Frontal cortex (tissue), 4 donors: ENCODE data around the gene WDFY2. TPM values are rescaled to one million over a fixed set of nuclear protein-coding genes. Genes with fewer than 3 reads are reported as not detected.
"Not testable (repeated sequence)": the region's sequence is repeated elsewhere in the genome, so short reads cannot be mapped to it uniquely, and the experiment has no call there.

Experiments
- DNase-seq, 2 donors: peaks; one replicate each; pipeline ENCODE4 v3.0.0; 2012; ENCODE audit warnings: low spot score in 2 of 2
- FAIRE-seq: peaks from 2 replicates; lab custom pipeline; 2012; peaks lifted over from hg19 to GRCh38; lab: Jason Lieb, UNC
- total RNA-seq: library from RNA; depleted of rRNA; stranded (reverse); fragments of >200 nt; gene quantifications from one replicate; pipeline ENCODE4 v1.2.3, GENCODE V29; 2014
- donor health status: control.
- donor health status: control.
- donor health status: control.

WDFY2 gene
- total RNA-seq, 1 donor from 2014 or later: 4.9 TPM

DNA sequence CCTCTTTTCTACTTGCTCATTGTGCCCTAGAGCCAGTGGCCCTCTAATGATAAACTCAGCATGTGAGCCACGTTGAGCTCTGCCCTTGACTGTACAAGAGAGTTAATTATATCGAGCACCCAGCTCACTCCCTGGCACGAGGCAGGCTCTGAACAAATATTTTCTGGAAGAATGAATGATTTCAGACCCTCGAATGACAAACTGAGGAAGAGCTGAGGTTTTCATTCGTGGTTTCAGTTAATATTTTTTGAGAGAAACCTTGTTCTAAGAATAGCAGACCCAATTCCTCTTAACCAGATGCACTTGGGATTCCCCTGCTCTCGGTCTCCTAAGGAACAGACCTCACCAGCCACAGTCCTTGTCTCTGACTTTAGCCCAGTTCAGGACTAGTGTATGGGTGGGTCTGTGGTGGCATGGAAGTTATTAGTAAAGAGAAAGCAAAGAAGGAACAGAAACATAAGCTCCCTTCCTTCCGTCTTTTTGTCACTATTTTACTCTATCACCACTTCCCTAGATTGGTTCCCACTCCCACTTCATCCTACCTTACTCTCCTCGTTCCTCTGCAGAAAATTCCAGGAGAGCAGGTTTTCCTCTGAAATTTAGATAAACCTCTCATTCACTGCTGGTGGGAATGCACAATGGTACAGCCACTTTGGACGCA lies 22.1 kb upstream of the WDFY2 start:
- no peak for DNase-seq
- no peak for FAIRE-seq

GRCh38 chr13:51564252-51564651 lies 20.0 kb upstream of the WDFY2 start:
- DNase-seq (no peak), FAIRE-seq (no peak)

DNA sequence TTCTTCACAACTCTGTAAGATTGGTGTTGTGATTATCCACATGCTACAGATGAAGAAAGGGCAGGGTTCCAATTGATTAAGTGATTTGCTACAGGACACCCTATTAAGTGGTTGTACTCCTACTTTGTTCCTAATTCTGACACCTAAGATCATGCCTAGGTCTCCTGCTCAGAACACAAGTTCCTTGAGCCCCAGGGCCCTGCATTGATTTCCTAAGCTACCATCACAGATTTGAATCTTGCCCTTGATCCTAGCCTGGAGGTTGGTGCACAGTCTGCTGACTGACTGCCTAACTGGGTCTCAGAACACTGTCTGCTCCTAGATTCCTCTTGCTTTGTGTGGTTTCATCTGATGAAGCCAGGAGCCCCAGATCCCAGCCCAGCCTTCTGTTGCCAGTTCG lies 19.6 kb upstream of the WDFY2 start:
- DNase-seq (no peak), FAIRE-seq (no peak)

GRCh38 chr13:51569001-51569400 lies 15.3 kb upstream of the WDFY2 start:
- FAIRE-seq, DNase-seq: not testable (repeated sequence)

GRCh38 chr13:51576754-51577153 lies 7.5 kb upstream of the WDFY2 start:
- DNase-seq: no peak
- no peak for FAIRE-seq

DNA sequence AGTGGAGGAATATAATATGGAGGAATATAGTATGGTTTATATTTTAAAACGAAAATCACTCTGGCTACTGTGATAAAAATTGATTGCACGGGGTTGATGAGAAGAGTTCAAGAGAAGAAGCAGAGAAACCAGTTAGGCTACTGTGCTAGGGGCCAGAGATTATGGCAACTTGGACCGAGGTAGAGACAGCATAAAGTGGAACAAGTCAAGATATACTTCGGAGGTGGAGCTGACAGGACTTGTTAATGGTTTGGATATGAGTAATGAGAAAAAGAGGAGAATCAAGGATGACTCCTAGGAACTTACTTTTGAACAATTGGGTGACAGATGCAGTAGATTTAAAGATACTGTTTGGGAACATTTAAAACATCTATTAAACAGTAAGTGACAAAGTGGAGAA lies 6.6 kb upstream of the WDFY2 start:
- no peak for DNase-seq
- FAIRE-seq: no peak

- DNase-seq (no peak), FAIRE-seq (no peak)
Observed at GRCh38 chr13:51579676-51580075, 4.6 kb upstream of the WDFY2 start.

DNA sequence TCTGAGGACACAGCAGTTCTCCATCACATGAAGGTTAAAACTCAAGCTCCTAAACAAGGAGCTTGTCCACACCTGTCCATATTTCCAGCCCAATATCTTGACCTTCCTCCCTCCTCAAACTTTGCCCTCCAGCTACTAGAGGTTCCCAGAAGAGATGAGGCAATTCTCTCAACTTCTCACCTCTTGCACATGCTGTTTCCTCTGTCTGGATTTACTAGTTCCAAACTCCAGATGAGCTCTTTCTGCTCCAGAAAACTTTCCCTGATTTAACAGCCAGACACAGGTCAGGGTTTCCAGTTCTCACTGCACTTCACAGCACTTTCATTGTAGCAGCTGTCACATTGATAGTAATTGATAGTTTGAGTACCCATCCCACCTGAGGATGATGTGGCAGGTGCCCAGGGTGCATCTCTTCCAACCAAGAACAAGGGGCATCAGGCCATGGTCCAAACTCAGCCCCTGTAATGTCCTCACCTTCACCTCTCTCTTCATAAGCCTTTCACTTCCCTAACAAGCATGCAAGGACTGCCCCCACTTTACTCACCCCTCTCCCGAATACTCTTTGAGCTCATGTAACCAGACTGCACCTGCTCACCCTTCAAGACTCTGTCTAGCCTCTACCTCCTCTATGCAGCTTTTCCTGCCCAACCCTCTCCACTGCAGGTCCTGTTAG lies 3.0 kb upstream of the WDFY2 start:
- no peak for DNase-seq
- no peak for FAIRE-seq

DNA sequence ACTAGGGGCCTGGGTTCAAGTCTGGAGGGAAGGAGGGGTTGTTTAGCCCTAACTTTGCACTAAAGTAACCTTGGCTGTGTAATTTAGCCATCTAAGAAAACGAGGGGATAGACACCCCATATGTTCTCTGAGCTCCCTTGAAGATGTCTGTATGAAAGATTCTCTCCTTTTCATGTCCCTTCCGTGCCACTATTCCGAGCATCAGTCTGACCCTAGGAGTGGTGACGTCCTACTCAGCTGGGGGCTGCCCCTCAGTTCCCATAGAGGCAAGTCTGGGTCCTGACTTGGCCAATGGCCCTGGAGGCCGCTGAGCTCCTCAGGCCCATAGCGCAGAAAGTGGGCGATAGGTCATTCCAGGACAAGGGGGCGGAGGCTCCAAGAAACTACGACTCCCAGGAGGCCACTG lies 790 bp upstream of the WDFY2 start:
- DNase-seq (peak; percentile 54 to 67), FAIRE-seq (no peak)

GRCh38 chr13:51584731-51585672 lies 740 bp downstream of the WDFY2 start:
- FAIRE-seq (no peak), DNase-seq (peak; percentile 24 to 27)

DNA sequence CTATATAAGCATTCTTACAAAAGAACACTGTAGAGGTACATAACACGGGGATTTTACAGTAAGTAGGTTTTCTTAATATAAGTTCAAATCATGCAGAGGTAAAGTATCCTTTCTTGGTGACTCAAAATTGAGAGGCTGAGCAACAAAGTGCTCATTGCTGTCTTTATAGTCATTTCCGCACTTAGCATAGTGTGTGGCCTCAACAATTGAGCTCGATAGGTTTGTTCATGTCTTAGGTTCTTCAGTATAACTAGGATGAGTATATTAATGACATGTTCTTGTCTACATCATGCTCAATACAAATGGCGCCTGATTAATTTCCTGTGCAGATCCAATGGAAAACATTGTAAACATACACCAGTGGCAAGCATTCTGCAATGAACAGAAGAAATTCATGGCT lies 1.4 kb downstream of the WDFY2 start:
- FAIRE-seq: no peak
- DNase-seq: no peak

DNA sequence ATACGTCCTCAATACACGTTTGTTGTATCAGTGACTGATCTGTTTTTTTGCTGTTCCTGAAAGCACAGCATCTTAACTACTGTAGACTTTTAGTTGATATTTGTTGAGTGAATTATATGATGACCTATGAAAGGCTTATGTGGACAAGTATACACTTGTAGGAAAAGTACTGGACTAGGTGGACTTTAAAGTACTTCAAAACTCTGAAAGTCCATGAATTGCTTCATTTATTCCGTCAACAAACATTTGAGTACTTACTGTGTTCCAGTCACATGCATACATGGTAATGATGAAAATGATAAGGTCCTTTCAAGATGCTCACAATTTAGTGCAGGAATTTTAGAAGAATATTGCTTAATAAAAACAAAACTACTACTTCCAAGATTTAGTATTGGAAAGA lies 3.1 kb downstream of the WDFY2 start:
- no peak for FAIRE-seq
- no peak for DNase-seq

DNA sequence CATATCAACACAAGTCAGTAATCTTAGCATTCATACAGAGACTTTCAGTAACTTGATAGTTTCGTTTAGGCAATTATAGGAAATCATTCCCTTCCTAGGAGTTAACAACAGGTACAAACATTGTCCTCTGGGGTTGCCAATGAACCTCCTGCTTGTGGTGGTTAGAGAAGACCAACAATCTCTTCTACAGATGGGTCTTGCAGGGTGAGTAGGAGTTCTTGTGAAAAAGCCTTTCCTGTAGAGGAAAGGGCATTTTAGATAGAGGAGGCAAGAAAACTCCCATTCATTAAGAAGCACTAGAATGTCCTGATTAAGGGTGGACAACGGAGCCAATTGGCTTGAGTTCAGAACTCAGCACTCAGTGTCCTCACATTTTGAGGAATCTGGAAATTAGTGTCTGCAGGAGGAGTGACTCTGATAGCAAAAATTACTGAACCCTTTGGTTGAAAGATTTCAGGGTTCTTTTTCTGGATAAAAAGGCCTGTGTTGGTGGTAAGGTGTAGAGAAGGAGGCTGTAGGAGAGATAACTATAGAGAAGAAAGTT lies 4.2 kb downstream of the WDFY2 start:
- FAIRE-seq: no peak
- DNase-seq: no peak

DNA sequence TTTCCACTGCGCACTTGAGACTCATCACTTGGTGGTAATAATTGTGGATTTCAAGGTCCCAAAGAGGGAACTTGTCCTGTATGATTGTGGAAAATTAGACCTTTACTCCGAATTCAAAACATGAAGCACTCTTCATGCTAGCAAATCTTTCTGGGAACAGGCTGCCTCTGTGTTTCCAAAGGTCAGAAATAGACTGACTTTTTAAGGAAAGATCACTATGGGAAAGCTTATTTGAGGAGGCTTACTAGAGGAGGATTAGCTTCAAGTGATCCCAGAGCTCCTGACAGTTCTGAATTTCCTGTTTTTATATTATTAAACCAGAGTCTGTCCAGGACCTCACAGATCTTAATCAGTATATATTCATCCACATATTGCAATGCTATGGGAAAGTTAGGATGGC lies 5.5 kb downstream of the WDFY2 start:
- no peak for DNase-seq

GRCh38 chr13:51590231-51590970 lies 6.1 kb downstream of the WDFY2 start:
- no peak for DNase-seq
- FAIRE-seq: no peak

More for the DNA sequence above, 5.5 kb downstream of the WDFY2 start:
- FAIRE-seq: no peak

GRCh38 chr13:51590971-51591627 lies 6.8 kb downstream of the WDFY2 start:
- FAIRE-seq (no peak), DNase-seq (no peak)

GRCh38 chr13:51591938-51592337 lies 7.7 kb downstream of the WDFY2 start:
- not testable (repeated sequence) for FAIRE-seq, DNase-seq

DNA sequence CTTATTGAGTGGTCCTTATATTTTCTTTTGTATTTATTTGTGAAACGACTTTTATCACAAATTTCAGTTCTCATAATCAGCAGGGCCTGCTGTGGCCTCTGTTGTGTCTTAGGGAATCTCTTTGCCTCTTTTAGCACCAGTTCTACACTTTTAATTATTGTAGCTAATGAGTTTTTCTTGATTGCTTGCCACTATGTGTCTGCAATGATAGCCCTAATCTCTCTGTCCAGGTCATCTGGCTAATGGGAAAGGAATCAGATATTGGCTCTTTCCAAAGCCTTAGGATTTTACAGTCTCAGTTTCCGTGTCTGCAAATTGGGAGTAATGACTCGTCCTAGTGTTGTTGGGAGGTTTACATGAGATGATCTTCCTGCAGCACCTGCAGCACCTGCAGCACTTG lies 10.2 kb downstream of the WDFY2 start:
- FAIRE-seq (no peak), DNase-seq (no peak)

DNA sequence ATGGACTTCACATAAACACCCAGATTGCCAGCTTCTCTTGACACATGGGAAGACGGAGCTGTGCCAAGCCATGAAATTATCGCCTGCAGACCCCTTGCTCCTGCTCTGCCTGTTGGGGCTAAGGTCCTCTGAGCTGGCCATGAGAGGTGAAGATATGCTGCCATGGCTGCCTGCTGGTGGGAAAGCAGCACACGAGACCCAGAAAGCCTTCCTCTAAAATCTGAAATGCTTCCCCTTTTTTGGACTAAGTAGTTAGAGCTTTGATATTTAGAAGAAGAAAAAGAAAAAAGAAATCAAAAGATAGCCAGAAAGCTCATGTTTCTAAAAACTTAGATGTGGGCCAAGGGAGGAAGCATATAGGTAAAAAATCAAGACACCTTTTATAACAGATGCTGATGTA lies 11.2 kb downstream of the WDFY2 start:
- FAIRE-seq (no peak), DNase-seq (no peak)
